ENCODE results near the gene MXRA7. TPM values are rescaled to one million over a fixed set of nuclear protein-coding genes. Genes with fewer than 3 reads are reported as not detected.
"Not testable (repeated sequence)": the region's sequence is repeated elsewhere in the genome, so short reads cannot be mapped to it uniquely, and the experiment has no call there.

MXRA7 gene
- total RNA-seq, 1 experiment from 2014 or later: 105 TPM

GRCh38 chr17:76735586-76736348, 25.0 kb upstream of the MXRA7 start:
- DNase-seq (ENCODE audit: low read depth): no peak

GRCh38 chr17:76735006-76735405, 24.2 kb upstream of the MXRA7 start:
- no peak for DNase-seq (ENCODE audit: low read depth)

- DNase-seq (ENCODE audit: low read depth): peak; percentile 39
Observed at GRCh38 chr17:76734080-76734840, 23.5 kb upstream of the MXRA7 start.

- DNase-seq (ENCODE audit: low read depth): no peak
Observed at GRCh38 chr17:76733618-76733957, 22.8 kb upstream of the MXRA7 start.

DNA sequence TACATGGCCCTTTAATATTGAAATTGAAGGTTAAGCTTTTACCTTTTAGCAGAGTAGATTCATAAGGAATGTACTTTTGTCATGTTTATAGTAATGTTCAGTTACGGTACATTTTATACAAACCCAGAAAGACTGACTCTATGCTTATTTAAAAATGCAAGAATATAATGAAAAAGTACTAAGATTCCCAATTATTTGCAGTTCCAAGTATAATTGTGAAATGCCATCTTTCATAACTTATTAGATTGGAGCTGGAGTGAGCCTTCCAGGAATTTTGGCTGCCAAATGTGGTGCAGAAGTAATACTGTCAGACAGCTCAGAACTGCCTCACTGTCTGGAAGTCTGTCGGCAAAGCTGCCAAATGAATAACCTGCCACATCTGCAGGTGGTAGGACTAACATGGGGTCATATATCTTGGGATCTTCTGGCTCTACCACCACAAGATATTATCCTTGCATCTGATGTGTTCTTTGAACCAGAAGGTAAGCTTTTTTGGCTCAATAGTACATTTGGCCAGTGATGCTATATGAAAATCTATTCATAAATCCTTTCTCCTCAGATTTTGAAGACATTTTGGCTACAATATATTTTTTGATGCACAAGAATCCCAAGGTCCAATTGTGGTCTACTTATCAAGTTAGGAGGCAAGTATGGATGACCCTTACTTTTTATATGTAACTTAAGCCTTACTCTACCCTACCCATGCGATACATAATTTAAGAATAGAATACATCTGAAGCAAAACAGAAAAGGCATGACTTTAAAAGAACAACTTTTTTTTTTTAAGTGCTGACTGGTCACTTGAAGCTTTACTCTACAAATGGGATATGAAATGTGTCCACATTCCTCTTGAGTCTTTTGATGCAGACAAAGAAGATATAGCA, 22.2 kb upstream of the MXRA7 start:
- no peak for DNase-seq (ENCODE audit: low read depth)

- DNase-seq (ENCODE audit: low read depth): not testable (repeated sequence)
Observed at GRCh38 chr17:76731800-76732733, 21.3 kb upstream of the MXRA7 start.

DNA sequence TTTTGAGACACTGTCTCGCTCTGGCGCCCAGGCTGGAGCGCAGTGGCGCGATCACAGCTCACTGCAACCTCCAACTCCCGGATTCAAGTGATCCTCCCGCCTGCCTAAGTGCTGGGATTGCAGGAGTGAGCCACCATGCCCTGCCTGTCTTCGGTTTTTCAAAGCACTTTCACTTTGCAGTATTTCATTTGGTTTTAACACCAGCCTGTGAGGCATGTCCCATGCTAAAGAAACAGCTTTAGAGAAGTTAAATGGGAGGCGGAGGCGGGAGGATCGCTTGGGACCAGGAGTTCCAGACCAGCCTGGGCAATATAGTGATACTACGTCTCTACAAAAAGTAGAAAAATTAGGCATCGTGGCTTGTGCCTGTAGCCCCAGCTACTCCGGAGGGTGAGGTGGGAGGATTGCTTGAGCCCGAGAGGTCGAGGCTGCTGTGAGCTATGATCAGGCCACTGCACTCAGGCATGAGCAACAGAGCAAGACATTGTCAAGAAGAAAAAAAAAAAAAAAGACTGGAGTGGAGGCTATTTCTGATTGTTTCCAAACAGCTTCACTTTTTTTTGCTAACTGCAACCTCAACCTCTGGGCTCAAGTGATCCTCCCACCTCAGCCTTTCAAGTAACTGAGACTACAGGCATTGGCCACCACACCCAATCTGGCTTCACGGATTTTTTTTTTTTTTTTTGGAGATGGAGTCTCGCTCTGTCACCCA, 17.1 kb upstream of the MXRA7 start:
- no peak for DNase-seq (ENCODE audit: low read depth)

DNA sequence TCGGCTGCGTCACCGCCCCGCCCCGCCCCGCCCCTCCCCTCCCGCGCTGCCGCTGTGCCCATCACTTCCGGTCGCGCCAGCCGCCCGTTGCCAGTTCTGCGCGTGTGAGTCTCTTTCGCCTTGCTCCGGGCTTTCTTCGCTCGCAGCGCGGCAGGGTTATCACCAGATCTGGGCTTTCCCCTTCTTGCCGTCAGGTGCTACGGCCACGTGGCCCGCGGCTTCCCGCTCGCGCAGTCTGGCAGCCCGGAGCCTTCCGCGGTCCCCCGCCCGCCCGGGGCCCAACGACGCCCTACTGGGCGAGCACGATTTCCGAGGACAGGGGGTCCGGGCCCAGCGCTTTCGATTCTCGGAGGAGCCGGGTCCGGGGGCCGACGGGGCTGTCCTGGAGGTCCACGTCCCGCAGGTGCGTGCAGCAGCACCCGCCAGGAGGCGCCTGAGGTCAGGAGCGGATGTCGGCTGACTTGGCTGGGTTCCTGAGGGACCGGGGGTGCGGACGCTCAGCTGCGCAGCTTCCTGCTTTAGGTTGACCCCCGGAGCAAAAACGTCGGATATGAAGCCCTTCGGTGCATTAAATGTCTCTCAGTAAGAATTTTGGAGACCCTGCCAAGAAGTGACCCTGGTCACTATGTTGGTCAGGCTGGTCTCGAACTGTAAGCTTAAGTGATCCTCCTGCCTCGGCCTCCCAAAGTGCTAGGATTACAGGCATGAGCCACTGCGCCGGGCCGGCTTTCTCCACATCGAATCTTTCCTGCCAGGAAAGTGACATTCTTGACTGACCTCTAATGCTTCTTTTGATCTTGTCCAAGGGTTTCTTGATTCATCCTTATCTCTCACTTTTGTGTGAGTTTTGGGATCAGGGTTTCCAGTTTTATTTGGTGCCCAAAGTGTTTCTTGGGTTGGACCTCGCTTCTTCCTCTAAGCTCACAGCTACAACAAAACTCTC, 16.3 kb upstream of the MXRA7 start, which contains the start of gene METTL23:
METTL23 (plus strand) TSS at position 64 of the 943 bp plus-strand sequence. CDS start 2,872 bp downstream, outside the sequence.
- DNase-seq (ENCODE audit: low read depth): peak; percentile 72

DNA sequence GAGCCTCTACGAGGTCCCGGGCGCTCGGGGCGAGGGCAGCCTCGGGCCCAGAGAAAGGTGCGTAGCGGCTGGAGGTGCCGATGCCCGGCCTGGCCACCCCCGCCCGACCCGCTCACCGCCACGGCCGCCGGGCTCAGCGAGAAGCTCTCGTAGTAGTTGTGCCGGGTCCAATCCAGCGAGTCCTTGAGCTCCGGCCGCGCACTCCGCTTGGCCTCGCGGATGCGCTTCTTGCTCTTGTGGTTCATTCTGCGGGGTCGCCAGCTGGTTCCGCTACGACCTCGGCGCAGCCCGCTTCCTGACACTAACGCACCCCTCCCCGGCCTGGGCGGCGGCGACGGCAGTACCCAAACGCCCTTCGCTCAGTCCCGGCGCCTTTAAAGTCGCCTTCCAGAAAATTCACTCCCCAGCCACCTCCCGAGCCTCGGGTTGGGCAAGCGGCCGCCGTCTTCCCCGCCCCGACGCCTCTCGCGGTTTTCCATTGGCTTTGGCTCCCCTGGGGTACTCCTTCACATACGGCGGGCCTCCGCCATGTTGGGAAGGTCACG, 15.5 kb upstream of the MXRA7 start, which contains the start of gene JMJD6:
JMJD6 (minus strand) TSS at position 376 of the 545 bp plus-strand sequence; CDS start at position 245, 131 bp downstream.
- peak; percentile 97 for DNase-seq (ENCODE audit: low read depth)

- DNase-seq (ENCODE audit: low read depth): no peak
Observed at GRCh38 chr17:76725580-76726230, 14.9 kb upstream of the MXRA7 start.

- DNase-seq (ENCODE audit: low read depth): no peak
Observed at GRCh38 chr17:76723812-76724211, 13.0 kb upstream of the MXRA7 start.

DNA sequence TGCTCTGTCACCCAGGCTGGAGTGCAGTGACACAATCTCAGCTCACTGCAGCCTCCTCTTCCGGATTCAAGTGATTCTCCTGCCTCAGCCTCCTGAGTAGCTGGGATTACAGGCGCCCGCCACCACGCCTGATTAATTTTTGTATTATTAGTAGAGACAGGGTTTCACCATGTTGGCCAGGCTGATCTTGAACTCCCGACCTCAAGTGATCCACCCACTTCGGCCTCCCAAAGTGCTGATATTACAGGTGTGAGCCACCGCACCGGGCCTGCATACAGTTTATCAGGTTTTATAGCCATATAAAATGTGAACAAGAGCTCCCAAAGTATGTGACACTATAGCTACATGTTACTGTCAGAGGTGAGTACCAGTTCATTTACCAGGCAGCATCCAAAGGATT, 12.2 kb upstream of the MXRA7 start:
- DNase-seq (ENCODE audit: low read depth): not testable (repeated sequence)

DNA sequence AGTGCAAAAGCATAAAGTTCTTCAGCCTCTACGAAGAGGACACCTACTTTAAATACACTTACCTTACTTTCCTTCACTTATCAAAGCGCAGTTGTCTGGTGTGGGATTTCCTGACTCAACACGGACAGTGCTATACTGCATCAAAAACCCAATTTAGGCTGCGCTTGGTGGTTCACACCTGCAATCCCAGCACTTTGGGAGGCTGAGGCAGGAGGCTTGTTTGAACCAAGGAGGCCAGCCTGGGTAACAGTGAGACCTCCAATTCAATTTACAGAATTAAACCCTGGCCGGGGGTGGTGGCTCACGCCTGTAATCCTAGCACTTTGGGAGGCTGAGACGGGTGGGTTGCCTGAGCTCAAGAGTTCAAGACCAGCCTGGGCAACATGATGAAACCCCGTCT, 11.5 kb upstream of the MXRA7 start:
- no peak for DNase-seq (ENCODE audit: low read depth)

- DNase-seq (ENCODE audit: low read depth): no peak
Observed at GRCh38 chr17:76721463-76721862, 10.7 kb upstream of the MXRA7 start.

GRCh38 chr17:76720941-76721340, 10.2 kb upstream of the MXRA7 start:
- DNase-seq (ENCODE audit: low read depth): no peak

GRCh38 chr17:76720211-76720610, 9.4 kb upstream of the MXRA7 start:
- no peak for DNase-seq (ENCODE audit: low read depth)

- no peak for DNase-seq (ENCODE audit: low read depth)
Observed at GRCh38 chr17:76718516-76718915, 7.8 kb upstream of the MXRA7 start.

DNA sequence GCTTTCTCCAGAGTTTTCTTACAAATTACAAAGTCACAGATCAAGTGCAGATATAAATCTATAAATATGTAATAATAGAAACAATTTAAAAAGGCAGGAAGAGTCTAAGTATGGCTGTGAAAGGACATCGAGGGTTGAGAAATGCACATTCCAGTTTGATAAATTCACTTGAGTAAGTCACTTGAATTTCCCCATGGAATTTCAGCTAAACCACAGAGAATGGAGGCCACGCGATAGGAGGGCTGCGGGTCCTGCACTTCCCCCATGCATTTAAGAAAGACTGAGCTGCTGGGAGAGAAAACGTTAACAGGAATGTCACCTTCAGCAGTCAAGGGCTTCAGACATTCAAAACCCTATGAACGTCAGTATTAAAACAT, 6.1 kb upstream of the MXRA7 start:
- peak; percentile 56 for DNase-seq (ENCODE audit: low read depth)
